GM18520 (cell line): ENCODE results near the gene PIN1.
"Not testable (repeated sequence)": the region's sequence is repeated elsewhere in the genome, so short reads cannot be mapped to it uniquely, and the experiment has no call there.

Source experiments
- ATAC-seq: cut with Tn5 transposase; IDR thresholded peaks from one replicate; pipeline ENCODE4 v1.9.1; 2021; ENCODE audit not compliant: unreplicated experiment

The PIN1 gene

GRCh38 chr19:9818175-9818733 lies 16.9 kb upstream of the PIN1 start:
- ATAC-seq, result no peak

- ATAC-seq, result peak; percentile 72
These were observed 16.2 kb upstream of the PIN1 start, which contains the start of gene FBXL12 for GRCh38 chr19:9818734-9819595. Gene FBXL12 (minus strand): TSS chr19:9819079. CDS start chr19:9818813, 266 bp downstream.

- ATAC-seq, result no peak
These were observed 15.6 kb upstream of the PIN1 start for GRCh38 chr19:9819596-9819909.

GRCh38 chr19:9820034-9820433 lies 15.1 kb upstream of the PIN1 start:
- not testable (repeated sequence) for ATAC-seq

GRCh38 chr19:9823816-9824215 lies 11.3 kb upstream of the PIN1 start:
- ATAC-seq, result no peak

- ATAC-seq, result peak; percentile 88
These were observed 7.6 kb upstream of the PIN1 start, which contains the start of gene UBL5 for GRCh38 chr19:9827289-9828238. Gene UBL5 (plus strand): TSS chr19:9827918. CDS start chr19:9828338, 420 bp downstream.

GRCh38 chr19:9828551-9829063 lies 6.5 kb upstream of the PIN1 start:
- ATAC-seq, result no peak

GRCh38 chr19:9834307-9834725 lies 802 bp upstream of the PIN1 start:
- ATAC-seq, result no peak

GRCh38 chr19:9835507-9835949 lies 410 bp downstream of the PIN1 start:
- ATAC-seq, result no peak

- no peak for ATAC-seq
These were observed 903 bp downstream of the PIN1 start for GRCh38 chr19:9836021-9836420.

- no peak for ATAC-seq
These were observed 3.2 kb downstream of the PIN1 start for GRCh38 chr19:9838324-9838723.

GRCh38 chr19:9839415-9839814 lies 4.3 kb downstream of the PIN1 start:
- no peak for ATAC-seq

GRCh38 chr19:9842834-9843625 lies 7.9 kb downstream of the PIN1 start:
- ATAC-seq, result no peak

GRCh38 chr19:9843626-9844273 lies 8.6 kb downstream of the PIN1 start:
- ATAC-seq, result not testable (repeated sequence)

GRCh38 chr19:9847087-9847671 lies 12.1 kb downstream of the PIN1 start:
- no peak for ATAC-seq

- no peak for ATAC-seq
These were observed 12.9 kb downstream of the PIN1 start for GRCh38 chr19:9848060-9848459.

GRCh38 chr19:9848762-9849161 lies 13.6 kb downstream of the PIN1 start:
- no peak for ATAC-seq

- ATAC-seq, result no peak
These were observed 14.7 kb downstream of the PIN1 start for GRCh38 chr19:9849791-9850190.

GRCh38 chr19:9850235-9850959 lies 15.3 kb downstream of the PIN1 start:
- no peak for ATAC-seq
